ENCODE results near the gene CTNNBL1. TPM values are rescaled to one million over a fixed set of nuclear protein-coding genes. Genes with fewer than 3 reads are reported as not detected.

The CTNNBL1 gene
- total and polyA plus RNA-seq, 2 donors (not counting 3 experiments of a cell fraction or from before 2014, with no cell fraction given): 20.8 to 60.2 TPM

DNA sequence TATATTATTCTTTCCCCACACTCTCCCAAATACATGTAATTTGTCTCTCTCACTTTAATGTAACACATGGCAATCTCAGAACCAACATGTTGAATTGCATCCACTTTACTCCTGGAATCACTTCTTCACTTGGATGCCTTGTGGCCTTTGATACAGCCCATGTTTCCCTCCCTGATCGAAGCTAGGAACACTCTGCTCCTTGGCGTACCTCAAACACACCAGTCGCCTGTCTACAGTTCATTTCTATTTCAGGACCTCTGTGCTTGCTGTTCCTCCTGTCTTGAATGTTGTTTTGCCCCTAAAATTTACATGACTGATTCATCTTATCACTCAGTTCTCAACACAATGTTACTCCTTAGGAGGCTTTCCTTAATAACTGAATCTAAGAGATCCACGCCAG lies 106.8 kb downstream of the CTNNBL1 start:
- intact Hi-C loops (cut with micrococcal nuclease): no loop called here
- Histone ChIP-seq H2AFZ (ENCODE audit: low read depth, low read length) (no peak overlapping the region), H3K4me3 (replicated peaks in 1 of 3; ENCODE audit: insufficient read depth in 1 of 3, low read depth in 1 of 3, low read length in 3 of 3) (no peak overlapping the region), H4K20me1 (replicated peaks; ENCODE audit: control insufficient read depth, extremely low read depth, insufficient read depth, low read length) (no peaks in the 10 kb centered on the region), H3K36me3 (ENCODE audit: control insufficient read depth in 2 of 2, extremely low read depth in 1 of 2, insufficient read depth in 2 of 2, low read length in 2 of 2) (peaks cover 4 to 9% of the 10 kb centered on the region in 2 experiments), H3K27me3 (ENCODE audit: control insufficient read depth in 2 of 2, insufficient read depth in 2 of 2, low read length in 2 of 2) (no peaks in the 10 kb centered on the region), H3K4me1 (ENCODE audit: control insufficient read depth, extremely low read depth, insufficient read depth, low read length) (no peaks in the 10 kb centered on the region), H3K4me2 (ENCODE audit: insufficient read depth, low read length) (no peak overlapping the region), H3K27ac (ENCODE audit: insufficient read depth, low read depth, low read length) (no peak overlapping the region), H3K9me3 (replicated peaks; ENCODE audit: control insufficient read depth, insufficient read depth, low read length) (no peaks in the 10 kb centered on the region), H3K79me2 (ENCODE audit: control insufficient read depth, insufficient read depth, low read length) (no peaks in the 10 kb centered on the region), H3K9ac (replicated peaks; ENCODE audit: extremely low read depth, insufficient read depth, low read length) (no peak overlapping the region), H3K9me1 (replicated peaks; ENCODE audit: control insufficient read depth, extremely low read depth, insufficient read depth, low read length) (no peaks in the 10 kb centered on the region)
- no TSS peak for BruUV-seq (replicated peaks)
- dilution Hi-C loops (cut with MboI; ENCODE audit: extremely low pct_ligation_motif_present, low sequenced_read_pairs): no loop called here
- TF ChIP-seq EZH2 (IDR thresholded peaks at IDR 0.05; ENCODE audit: borderline replicate concordance, low read depth, low read length, severe bottlenecking) (no peak), MAX (IDR thresholded peaks at IDR 0.05; ENCODE audit: insufficient read depth, insufficient read length) (no peak), POLR2AphosphoS5 (IDR thresholded peaks at IDR 0.05; ENCODE audit: insufficient read depth, low read depth, low read length) (no peak), FOS (IDR thresholded peaks at IDR 0.05; ENCODE audit: borderline replicate concordance, insufficient read depth, low read length) (no peak), GATA2 (IDR thresholded peaks at IDR 0.05; ENCODE audit: insufficient read depth, insufficient read length, low read depth, low read length) (no peak), POLR2A (IDR thresholded peaks at IDR 0.05; ENCODE audit: low read depth, low read length) (no peak), MYC (IDR thresholded peaks at IDR 0.05; ENCODE audit: low read depth, low read length) (no peak), JUN (IDR thresholded peaks at IDR 0.05; ENCODE audit: borderline replicate concordance, insufficient read depth, insufficient read length, low read depth) (no peak)
- TF ChIP-seq, protein P1, sequence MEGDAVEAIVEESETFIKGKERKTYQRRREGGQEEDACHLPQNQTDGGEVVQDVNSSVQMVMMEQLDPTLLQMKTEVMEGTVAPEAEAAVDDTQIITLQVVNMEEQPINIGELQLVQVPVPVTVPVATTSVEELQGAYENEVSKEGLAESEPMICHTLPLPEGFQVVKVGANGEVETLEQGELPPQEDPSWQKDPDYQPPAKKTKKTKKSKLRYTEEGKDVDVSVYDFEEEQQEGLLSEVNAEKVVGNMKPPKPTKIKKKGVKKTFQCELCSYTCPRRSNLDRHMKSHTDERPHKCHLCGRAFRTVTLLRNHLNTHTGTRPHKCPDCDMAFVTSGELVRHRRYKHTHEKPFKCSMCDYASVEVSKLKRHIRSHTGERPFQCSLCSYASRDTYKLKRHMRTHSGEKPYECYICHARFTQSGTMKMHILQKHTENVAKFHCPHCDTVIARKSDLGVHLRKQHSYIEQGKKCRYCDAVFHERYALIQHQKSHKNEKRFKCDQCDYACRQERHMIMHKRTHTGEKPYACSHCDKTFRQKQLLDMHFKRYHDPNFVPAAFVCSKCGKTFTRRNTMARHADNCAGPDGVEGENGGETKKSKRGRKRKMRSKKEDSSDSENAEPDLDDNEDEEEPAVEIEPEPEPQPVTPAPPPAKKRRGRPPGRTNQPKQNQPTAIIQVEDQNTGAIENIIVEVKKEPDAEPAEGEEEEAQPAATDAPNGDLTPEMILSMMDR (IDR thresholded peaks at IDR 0.05; ENCODE audit: extremely low read depth in 1 of 2, insufficient read depth in 1 of 2, low read depth in 1 of 2, low read length in 2 of 2): no peak
- ChIA-PET CTCF (no interaction called here), POLR2A (no interaction called here)
- no peak for FAIRE-seq
- no peak for DNase-seq (ENCODE audit: low read depth, low spot score)
